Caki2 (cell line): ENCODE results near the gene MKKS. TPM values are rescaled to one million over a fixed set of nuclear protein-coding genes. Genes with fewer than 3 reads are reported as not detected.

Source experiments
- DNase-seq: peaks from one replicate; pipeline ENCODE4 v3.0.0-alpha.2; 2015; ENCODE audit warnings: low read depth
- in situ Hi-C: cut with HindIII; loops from 2 replicates; pipeline ENCODE4 v1.10.0; 2016; ENCODE audit warnings: low sequenced_read_pairs, low pct_unique_long_range_greater_than_20kb, mixed read lengths
- total RNA-seq: library from RNA; depleted of rRNA; stranded (reverse); fragments of >200 nt; shearing (Covaris generic); gene quantifications from 2 replicates; pipeline ENCODE4 v1.2.3, GENCODE V29; 2014; ENCODE audit warnings: low replicate concordance; rRNA removed

MKKS gene
- total RNA-seq: 7.2 and 8.3 TPM in 2 replicates

DNA sequence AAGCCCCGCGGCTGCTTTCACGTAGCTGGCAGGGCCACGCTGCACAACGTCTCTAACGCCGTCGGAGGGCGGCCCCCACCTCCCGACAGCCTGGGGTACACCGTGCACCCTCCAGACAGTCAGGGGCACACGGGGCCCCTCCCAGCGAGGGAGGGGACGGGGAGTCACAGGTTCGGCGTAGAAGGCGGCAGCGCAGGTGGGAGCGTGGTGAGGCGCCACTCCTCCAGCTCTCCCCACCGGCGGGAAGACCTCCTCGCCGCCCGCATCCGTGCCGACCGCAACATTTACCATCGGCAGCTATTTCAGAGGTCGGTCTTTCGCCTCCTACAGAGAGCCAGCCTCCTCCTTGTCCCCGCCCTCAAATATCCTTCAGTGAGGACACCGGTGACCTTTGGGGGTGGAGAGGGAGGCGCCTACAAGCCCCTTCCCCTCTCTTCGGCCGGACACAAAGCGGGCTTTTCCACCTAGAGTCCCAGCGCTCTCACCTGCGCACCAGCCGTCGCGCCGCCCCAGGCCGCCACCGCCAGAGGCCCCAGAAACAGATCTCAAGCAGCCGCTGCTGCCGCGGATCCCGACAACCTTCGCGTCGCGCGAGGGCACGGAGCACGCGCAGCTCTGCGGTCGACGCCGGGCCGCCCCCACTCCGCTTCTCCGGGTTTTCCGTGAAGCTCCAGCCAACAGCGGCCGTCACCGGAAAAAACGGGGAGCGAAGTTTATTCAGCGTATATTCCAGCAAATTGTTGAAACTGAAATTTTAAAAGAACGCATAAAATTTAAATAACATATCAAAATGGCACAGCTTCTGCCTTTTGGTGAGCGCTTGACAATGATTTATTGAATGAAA, at the start of gene MKKS:
Gene MKKS, minus strand, starts transcription at position 600 of the 844 bp plus-strand sequence. CDS start 20,708 bp downstream, outside the sequence.
- in situ Hi-C loops: no loop called here

GRCh38 chr20:10483691-10484090, 49.7 kb upstream of the MKKS start:
- DNase-seq: no peak
- in situ Hi-C loops: no loop called here

More for the DNA sequence above, at the start of gene MKKS:
- DNase-seq: peak; percentile 94

DNA sequence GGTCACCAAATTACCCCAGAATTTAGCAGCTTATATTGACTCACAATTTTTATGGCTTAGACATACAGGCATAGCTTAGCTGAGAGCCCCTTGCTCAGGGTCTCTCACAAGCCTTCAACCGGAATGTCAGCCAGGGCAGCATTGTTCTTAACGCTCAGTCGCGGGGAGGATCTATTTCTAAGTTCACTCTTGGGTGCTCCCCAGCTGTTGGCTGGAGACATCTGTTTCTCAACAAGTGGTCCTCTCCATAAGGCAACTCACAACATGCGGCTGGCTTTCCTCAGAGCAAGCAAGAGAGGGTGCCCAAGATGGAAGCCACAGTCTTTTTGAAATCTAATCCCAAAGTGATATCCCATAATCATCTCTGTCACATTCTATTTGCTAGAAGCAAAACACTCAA, 47.7 kb upstream of the MKKS start:
- no peak for DNase-seq
- in situ Hi-C loops: no loop called here

- in situ Hi-C loops: no loop called here
- no peak for DNase-seq
Observed at GRCh38 chr20:10478930-10479329, 44.9 kb upstream of the MKKS start.

- in situ Hi-C loops: no loop called here
- no peak for DNase-seq
Observed at GRCh38 chr20:10478205-10478604, 44.2 kb upstream of the MKKS start.

DNA sequence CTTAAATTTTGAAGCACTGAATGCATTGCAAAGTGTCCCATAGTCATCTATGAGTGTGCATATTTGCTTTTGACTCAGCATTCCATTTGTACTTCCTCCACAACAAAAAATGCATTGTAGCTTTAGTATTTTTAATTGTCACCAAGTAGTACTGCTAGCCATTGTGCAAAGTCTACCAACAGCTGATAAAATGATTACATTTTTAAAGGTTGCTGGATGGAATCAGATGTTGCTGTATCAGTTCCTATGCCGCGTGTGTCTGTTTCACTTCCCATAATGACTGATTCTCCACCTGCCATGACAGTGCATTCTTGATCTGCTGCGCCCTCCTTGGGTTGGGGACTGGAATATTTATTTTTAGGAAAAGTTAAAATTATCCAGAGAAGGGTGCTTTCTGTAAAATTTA, 42.3 kb upstream of the MKKS start:
- in situ Hi-C loops: no loop called here

GRCh38 chr20:10475225-10475624, 41.2 kb upstream of the MKKS start:
- no peak for DNase-seq
- in situ Hi-C loops: no loop called here

More for the DNA sequence above, 42.3 kb upstream of the MKKS start:
- no peak for DNase-seq

GRCh38 chr20:10474606-10475184, 40.7 kb upstream of the MKKS start:
- in situ Hi-C loops: no loop called here

DNA sequence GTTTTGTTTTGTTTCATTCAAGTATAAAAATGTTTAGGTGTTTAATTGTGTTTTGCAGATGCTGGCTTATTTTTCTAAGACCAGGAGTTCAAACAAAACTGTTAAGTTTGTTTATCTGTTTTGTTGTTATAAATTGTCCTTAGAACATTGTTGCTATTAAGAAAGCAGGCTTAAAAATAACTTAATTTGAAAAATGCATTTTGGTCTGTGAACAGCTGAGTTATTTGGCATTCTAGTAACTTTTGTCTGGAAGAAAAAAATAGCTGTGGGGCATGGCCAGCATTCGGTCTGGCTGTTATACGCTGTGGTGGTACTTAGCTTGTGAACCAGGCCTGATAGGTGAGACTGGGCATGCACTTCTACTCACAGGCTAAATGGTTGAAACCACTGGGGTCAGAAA, 38.8 kb upstream of the MKKS start:
- in situ Hi-C loops: no loop called here
- DNase-seq: no peak

More at GRCh38 chr20:10474606-10475184, 40.7 kb upstream of the MKKS start:
- no peak for DNase-seq

- DNase-seq: no peak
- in situ Hi-C loops: no loop called here
Observed at GRCh38 chr20:10470276-10470675, 36.3 kb upstream of the MKKS start.

DNA sequence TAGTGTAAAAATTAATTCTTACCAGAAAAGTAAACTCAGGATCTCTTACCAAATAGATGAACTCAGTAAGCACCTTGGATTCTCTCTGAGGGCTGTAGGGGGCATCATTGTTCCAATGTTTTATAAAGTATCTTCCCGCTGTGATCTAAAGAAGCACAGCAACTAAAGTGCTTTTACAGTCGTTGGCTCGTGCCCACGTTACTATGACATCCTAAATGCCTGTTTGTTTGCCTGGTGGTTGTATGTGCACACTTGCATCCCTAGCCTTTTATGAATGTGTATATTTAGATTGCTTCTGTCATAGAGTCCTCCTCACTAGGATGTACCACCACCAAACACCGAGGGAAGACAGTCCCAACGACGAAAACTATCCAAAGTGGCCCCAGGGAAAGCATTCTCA, 35.6 kb upstream of the MKKS start:
- DNase-seq: peak; percentile 62
- in situ Hi-C loops: no loop called here

DNA sequence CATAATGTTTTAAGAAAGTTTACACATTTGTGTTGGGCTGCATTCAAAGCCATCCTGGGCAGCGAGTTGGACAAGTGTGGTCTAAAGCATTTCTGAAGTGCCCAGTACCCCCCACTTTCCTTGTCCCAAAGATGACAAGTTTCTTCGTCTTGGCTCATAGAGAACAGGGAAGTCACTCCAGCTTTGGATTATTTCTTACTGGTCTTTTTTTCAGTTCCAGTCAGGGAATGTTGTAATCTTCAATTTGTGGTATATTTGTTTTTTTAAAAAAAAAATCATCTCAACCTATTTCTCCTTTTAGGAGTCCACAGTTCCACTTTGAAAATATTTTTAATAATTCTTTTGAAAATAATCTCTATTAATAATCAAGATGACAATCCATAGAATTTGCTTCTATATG, 35.0 kb upstream of the MKKS start:
- in situ Hi-C loops: no loop called here
- no peak for DNase-seq

- DNase-seq: peak; percentile 49
- in situ Hi-C loops: no loop called here
Observed at GRCh38 chr20:10468340-10468845, 34.4 kb upstream of the MKKS start.

- in situ Hi-C loops: no loop called here
Observed at GRCh38 chr20:10467681-10468339, 33.8 kb upstream of the MKKS start.

GRCh38 chr20:10466855-10467254, 32.8 kb upstream of the MKKS start:
- in situ Hi-C loops: no loop called here
- DNase-seq: no peak

More at GRCh38 chr20:10467681-10468339, 33.8 kb upstream of the MKKS start:
- DNase-seq: no peak

- in situ Hi-C loops: no loop called here
- DNase-seq: no peak
Observed at GRCh38 chr20:10466325-10466724, 32.3 kb upstream of the MKKS start.

DNA sequence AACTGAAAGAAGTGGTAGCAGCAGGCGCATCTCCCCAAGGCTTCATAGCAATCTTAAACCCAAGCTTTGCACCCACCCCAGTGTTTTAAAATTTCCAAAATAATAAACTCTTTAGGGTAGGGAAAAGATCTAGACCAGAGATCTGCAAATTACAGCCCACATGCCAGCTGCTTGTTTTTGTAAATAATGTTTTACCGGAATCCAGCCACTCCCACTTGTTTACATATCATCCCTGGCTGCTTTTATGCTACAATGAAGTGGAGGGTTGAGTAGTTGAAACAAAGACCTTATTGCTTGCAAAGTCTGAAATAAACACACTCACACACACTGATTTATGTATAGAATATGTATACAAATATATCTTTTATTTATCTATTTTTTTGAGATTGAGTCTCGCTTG, 31.1 kb upstream of the MKKS start:
- in situ Hi-C loops: no loop called here
- DNase-seq: no peak

- in situ Hi-C loops: no loop called here
- no peak for DNase-seq
Observed at GRCh38 chr20:10463622-10464021, 29.6 kb upstream of the MKKS start.

- DNase-seq: no peak
- in situ Hi-C loops: no loop called here
Observed at GRCh38 chr20:10462516-10462915, 28.5 kb upstream of the MKKS start.
